GM10266 (cell line): Measurements from ENCODE around the gene PKP2.

ENCODE experiments used
- DNase-seq: peaks from one replicate; pipeline ENCODE4 v3.0.0; 2012; ENCODE audit errors: extremely low spot score
- CTCF ChIP-seq: IDR thresholded peaks from 2 replicates; pipeline ENCODE4 v1.5.1; 2012; ENCODE audit warnings: mild to moderate bottlenecking, low read depth; ENCODE audit not compliant: control insufficient read depth, insufficient read depth; ENCODE audit errors: missing control alignments

PKP2 gene

DNA sequence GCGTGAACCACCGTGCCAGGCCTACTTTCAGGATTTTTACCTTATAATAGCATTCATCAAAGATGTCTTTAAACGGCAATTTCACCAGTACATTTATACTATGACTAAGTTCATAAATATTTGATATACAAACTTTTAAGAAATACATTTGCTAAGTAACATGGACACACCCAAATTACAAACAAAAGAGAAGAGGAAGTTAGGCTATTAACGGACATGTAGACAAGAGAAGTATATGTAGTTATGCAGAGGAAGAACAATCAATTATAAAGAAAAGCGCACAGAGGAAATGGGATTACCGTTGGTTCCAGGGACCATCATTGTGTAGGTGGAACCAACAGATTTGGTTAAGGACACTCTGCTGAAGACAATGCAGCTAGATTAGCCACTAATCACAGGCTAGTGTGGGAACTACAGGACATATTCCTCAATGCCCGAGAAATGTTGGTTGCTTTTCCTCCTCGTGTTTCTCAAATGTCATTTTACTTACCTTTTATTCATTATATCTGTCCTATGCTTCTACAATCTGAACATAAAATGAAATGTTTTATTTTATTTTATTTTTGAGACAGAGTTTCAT lies 24.0 kb upstream of the PKP2 start:
- no peak for TF ChIP-seq CTCF
- no peak for DNase-seq

DNA sequence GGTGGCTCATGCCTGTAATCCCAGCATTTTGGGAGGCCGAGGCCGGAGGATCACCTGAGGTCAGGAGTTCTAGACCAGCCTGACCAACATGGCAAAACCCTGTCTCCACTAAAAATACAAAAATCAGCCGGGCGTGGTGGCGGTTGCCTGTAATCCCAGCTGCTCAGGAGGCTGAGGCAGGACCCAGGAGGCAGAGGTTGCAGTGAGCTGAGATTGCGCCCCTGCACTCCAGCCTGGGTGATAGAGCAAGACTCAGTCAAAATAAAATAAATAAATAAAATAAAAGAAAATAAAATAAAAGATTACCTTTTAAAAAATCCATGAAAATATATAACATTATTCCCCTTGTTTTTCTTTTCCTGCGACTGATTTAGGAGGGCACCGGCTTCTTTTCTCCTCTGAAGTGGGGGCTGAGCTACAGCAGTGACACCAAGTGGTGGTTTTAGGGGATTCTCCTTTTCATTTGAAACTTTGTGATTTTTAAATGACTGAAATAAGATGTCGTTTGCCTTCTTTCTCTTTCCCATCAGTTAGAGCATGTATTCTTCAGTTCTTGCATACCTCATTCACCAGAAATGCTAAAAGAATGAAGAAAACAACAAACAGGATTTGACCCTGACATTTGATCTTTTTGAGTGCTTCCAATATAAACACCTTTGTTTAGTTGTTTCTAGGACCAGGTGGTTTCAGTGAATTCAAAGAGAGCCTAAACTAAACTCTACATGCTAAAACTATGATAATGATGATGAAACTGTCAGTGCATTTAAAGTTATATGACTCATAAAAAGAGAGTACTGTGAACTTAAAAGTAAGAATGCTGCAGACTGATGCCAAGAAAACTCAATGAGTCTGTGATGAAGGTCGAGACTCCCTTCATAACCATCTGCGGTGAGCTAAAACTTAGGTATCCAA lies 22.6 kb upstream of the PKP2 start:
- peak; percentile 38 for TF ChIP-seq CTCF
- DNase-seq, result no peak

- no peak for DNase-seq
Observed at GRCh38 chr12:32917094-32917611, 20.6 kb upstream of the PKP2 start.

DNA sequence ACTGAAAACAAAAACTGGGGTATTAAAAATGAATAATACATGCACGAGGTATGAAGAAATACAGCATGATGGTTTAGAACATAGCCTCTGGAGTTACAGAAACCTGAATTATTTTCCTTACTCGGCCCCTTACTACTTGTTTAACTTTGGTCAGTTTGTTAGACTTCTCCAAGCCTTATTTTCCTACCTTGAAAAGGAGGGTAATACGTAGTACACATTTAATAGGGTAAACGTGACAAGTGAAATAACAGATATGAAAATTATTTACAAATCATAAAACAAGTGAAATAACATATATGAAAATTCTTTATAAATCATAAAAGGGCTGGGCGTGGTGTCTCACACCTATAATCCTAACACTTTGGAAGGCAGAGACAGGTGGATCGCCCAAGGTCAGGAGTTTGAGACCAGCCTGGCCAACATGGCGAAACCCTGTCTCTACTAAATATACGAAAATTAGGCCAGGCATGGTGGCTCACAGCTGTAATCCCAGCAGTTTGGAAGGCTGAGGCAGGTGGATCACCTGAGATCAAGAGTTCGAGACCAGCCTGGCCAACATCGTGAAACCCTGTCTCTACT lies 11.4 kb upstream of the PKP2 start:
- no peak for TF ChIP-seq CTCF
- DNase-seq, result no peak

More at GRCh38 chr12:32917094-32917611, 20.6 kb upstream of the PKP2 start:
- TF ChIP-seq CTCF, result no peak

- no peak for TF ChIP-seq CTCF
Observed at GRCh38 chr12:32907166-32907565, 10.6 kb upstream of the PKP2 start.

GRCh38 chr12:32906399-32907165 lies 10.0 kb upstream of the PKP2 start:
- peak; percentile 68 for DNase-seq
- no peak for TF ChIP-seq CTCF

More at GRCh38 chr12:32907166-32907565, 10.6 kb upstream of the PKP2 start:
- no peak for DNase-seq
